HUDEP-2 (cell line): ENCODE results near the gene GFOD1.
A peak's percentile ranks its signal among the peaks of the same experiment; 100 is the strongest.
"Not testable (repeated sequence)": the region's sequence is repeated elsewhere in the genome, so short reads cannot be mapped to it uniquely, and the experiment has no call there.

ENCODE experiments used
- DNase-seq, 76 experiments: peaks; one replicate each; lab custom pipeline; 2025; ENCODE audit not compliant: unreplicated experiment in 76 of 76; lab: John Stamatoyannopoulos, UW

GFOD1 gene

DNA sequence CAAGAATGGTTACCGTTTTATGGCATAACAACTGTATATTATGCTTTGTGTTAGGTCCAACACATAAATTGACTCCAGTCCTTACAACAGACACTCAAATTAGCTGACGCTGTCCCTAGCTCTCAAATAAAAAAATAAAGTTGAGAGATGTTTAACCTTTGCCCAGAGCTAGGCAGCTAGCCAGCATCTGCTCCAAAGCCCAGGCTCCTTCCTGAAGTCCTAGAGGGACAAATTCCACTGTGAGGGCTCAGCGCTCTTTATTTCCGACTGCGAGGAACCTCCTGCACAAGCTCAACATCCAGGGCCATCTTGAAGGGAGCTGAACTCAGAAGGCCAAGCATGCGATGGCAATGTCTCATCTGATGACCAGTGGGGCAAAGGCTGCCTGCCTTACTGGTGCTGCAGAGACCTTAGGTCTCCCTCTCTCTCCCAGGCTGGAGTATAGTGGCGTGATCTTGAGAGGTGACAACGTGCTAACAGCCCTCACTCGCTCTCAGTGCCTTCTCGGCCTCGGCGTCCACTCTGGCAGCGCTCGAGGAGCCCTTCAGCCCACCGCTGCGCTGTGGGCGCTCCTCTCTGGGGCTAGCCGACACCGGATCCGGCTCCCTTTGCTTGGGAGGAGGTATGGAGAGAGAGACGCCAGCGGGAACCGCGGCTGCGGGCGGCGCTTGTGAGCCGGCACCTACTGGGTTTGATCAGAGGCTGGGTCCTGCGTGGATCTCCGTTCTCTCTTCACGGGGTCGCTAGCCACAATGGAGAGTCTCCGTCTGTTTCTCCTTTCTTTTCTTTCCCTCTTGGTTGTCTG lies 24.7 kb upstream of the GFOD1 start:
- DNase-seq: no peak

DNA sequence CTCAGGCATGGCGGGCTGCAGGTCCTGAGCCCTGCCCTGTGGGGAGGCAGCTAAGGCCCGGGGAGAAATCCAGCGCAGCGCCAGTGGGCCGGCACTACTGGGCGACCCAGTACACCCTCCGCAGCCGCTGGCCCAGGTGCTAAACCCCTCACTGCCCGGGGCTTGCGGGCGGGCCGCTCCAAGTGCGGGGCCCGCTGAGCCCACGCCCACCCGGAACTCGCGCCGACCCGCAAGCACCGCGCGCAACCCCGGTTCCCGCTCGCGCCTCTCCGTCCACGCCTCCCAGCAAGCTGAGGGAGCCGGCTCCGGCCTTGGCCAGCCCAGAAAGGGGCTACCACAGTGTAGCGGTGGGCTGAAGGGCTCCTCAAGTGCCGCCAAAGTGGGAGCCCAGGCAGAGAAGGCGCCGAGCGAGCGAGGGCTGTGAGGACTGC lies 23.8 kb upstream of the GFOD1 start:
- not testable (repeated sequence) for DNase-seq

DNA sequence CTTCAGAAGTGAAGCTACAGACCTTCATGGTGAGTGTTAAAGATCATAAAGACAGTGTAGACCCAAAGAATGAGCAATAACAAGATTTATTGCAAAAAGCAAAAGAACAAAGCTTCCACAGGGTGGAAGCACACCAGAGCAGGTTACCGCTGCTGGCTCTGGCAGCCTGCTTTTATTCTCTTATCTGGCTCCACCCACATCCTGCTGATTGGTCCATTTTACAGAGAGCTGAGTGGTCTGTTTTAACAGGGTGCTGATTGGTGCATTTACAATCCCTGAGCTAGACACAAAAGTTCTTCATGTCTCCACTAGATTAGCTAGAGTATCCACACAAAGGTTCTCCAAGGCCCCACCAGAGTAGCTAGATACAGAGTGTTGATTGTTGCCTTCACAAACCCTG lies 23.0 kb upstream of the GFOD1 start:
- not testable (repeated sequence) for DNase-seq

DNA sequence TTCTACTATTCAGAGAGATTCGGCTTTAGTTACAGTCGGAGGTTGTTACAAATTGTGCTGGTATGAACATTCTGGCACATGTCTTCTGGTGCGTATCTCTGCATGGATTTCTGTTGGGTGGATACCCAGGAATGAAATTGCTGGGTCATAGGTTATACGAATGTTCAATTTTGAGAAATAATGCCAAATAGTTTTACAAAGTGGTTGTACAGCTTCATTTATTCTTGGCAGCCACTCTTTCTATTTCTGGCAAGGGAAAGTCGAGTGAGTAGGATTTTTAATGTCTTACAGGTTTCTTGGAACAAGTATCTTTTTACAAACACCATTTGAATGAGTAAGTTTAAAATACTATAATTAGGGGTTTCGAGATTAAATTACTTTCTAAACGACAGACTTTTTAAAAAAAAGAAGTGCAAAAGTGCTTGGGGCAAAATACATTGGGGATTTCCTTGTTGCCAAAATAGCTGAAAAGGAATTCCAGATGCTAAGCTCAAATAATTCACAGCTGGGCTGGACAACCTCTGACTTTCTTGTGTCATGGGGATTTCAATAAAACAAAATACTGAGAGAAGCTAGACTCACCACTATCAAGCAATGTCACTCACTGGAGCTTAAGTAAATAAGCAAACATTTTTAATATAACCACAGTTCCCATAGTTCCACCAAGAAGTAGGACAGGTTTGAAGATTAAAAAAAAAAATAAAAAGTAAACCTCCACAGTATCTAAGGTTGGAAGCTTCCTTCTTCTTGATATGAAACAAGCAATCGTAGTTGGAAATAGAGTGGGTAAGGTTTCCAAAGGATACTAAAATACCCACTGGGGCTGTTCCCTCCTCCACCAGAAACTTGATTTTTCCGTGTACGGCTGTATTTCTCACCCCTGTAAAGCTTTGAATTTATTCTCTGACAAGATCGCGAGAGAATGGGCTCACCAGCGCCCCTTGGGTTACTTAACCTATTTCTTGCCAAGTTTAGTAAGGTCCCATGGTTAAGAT lies 21.6 kb upstream of the GFOD1 start:
- DNase-seq: no peak

DNA sequence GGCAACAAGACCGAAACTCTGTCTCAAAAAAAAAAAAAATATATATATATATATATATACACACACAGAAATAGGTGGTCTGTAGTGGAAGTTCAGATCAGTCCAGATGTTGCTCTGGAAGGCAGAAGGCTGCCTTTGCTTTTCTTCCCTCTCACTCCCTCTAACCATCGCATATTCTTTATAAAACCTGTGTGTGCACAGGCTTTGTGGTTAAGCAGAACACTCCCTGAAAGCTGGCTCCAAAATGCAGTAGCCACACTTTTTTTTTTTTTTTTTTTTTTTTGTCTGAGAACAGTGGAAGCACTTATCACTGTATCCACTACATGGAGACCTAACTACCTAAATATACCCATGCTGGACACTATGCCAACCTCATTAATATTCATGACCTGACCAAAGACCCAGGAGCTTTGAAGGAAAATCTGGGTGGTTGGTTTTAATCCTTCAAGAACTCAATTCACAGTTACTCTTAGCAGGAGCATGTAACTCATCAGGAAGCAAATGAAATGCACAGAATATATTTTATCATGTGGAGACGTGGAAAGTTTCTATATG lies 20.0 kb upstream of the GFOD1 start:
- no peak for DNase-seq

DNA sequence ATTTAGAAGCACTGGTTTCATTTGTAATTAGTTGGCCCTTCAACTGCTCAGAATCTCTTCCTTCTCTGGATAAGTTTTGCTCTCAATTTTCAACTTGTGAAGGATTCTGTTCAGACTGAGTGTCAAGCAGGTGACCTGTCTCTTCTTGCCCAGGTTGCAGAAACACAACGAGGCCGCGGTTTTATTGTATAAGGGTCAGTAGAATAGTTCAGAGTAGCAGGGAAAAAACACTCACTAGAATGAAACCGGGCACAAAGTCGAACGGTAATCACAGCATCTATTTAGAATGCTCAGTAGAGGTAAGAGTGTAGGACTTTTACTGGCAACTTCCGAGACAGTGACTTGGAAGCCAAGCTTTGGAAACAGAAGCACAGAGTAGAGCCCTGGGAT lies 17.9 kb upstream of the GFOD1 start:
- DNase-seq: no peak

DNA sequence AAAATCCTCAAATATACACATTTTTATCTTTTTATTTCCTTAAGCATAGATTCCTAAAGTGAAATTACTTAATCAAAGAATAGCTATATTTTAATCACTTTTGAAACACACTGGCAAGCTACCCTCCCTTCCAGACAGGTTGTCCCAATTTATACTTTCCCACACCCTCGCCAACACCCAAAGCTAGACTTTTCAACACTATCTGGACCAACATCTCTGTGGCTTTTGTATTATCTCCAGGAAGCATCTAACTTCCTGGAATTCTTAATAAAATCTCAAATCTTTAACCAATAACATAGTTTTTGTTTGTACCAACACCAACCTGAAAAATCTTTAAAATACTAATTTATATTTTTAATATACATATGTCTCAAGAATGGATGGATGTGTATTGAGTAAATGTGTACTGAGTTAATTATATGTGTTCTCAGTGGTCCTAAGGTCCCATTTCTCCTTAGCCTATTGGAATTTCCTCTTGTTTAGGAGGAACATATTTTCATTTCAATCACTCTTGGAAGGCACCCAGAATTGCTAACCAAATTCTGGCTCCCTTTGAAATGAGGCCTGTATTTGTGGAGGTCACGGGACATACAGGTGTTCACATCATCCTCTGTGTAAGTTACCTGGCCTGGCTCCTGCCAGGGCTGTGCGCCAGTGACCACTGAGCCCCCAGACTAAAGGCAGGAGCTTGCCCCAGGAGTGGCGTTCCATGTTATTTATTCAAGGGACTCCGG lies 17.4 kb upstream of the GFOD1 start:
- no peak for DNase-seq

DNA sequence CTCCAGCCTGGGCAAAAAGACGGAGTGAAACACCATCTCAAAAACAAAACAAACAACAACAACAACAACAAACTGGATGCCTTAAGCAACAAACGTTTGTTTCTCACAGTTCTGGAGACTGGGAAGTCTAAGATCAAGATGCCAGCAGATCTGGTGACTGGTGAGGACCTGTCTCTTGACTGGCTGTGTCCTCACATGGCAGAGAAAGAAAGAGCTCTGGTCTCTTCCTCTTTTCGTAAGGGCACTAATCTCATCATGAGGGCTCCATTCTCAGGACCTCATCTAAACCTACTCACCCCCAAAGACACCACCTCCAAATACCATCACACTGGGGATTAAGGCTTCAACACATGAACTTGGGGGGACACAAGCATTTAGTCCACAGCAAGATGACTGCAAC lies 13.5 kb upstream of the GFOD1 start:
- no peak for DNase-seq

DNA sequence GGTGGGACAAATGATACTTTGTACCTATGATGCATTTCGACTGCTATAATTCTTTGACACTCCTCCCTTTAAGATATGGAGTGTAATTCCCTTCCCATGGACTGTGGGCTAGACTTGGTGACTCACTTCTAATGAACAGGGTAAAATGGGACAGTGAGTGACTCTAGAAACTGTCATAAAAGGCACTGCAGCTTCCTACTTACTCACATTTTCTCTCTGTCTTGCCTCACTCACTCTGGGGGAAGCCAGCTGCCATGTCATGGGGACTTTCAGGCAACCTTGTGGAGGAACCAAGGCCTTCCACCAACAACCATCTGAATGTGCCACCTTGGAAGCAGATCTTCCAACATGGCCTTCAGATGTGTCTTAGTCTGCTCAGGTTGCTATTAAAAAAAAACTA lies 12.9 kb upstream of the GFOD1 start:
- DNase-seq: no peak

DNA sequence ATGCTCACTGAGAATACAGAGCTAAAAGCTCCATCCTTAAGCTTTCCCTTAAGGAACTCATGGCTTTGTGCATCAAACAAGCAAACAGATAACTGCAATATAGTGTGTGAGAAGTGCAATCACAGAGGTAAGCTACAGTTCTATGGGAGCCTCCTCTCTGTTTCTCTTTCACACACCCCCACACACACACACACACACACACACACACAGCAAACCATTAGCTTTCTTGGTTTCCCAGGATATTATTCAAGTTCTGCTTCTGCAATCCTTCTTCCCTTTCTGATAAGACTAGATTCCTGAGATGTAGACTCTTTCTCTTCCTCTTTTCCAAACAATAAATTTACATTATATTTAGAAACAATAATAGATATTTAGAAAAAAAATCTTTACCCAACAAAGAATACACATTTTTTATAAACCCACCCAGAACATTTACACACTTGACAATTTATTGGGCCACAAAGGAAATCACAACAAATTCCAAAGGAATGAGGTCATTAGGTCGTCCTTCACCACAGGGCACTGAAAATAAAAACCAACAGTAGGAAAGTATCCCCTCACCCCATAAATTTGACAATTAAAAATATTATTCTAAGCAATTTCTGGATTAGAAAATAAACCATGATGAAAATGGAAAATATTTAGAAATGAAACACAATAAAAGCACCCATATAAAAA lies 9.3 kb upstream of the GFOD1 start:
- no peak for DNase-seq

DNA sequence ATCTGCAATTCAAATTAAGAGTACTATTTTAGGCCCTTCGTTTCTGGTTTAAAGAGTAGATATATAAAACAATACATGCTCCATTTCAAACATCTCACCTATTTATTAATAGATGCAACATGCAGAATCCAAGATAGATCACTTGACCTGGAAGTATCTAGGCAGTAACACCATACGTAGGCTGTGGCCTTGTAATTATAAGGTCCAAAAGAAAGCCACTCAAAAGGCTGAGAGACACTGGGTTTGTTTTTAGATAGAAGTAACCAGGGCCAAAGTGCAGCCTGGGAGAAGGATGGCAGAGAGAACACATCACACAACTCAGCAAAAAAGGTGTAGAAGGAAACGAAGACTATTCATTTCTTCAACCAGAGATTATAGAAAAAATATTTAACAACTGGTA lies 8.4 kb upstream of the GFOD1 start:
- no peak for DNase-seq

DNA sequence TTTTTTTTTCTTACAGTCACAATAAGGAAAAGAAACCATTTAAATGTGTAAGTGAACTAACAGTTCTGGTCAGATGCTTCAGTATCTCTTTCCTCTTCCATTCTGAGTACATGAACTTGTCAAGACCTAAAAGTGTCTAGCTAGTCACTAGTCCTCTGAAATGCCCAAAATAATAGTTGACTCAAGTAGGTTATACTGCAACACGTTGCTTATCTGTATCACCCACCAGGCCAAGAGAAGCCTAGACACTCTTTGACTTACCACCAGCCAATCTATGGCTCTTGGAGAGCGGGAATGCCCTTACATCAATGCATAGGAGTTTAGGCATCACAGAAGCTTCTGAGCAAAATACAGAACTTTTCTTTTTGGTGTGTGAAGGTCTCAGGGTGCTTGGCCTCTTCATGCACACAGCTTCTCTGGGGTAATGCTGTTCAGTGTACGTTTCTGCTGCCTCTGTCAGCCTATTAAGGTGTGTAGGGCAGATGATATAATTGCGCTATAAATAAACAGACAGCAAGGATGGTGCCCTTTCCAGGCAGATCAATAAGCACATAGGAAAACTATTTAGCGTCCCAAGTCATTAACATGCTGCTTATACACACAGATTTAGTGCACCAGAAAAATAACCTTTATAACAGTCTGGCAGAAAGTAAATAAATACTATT lies 7.8 kb upstream of the GFOD1 start:
- no peak for DNase-seq

DNA sequence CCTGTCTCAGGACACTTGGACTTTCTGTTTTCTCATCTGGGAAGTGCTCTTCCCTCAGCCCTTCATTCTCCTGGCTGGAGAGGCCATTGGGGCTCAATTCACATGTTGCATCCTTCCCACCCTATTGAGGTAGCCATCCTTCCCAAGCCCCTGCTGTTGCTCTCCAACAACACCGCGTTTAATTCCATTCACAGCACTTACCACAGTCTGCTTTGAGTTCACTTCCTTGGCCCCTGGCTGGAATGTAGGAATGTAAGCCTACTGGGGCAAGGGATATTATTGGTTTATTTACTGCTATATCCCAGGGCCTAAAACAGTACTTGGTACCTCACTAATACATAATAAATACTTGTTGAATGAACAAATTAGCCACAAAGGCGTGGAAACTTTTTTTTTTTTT lies 6.7 kb upstream of the GFOD1 start:
- no peak for DNase-seq

DNA sequence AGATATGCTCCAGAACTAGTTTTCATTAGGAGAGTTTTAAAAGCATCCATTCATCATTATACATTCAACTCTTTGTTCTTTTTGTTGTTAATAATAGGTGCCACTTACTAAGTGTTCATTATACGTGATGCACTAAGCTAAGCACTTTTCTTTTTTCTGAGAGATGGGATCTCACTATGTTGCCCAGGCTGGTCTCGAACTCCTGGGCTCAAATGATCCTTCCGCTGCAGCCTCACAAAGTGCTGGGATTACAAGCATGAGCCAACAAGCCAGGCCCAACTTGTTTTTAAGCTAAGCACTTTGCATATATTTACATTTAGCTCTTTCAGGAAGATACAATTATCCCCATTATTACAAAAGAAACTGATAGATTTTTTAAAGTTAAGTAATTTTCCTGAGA lies 5.7 kb upstream of the GFOD1 start:
- DNase-seq: no peak

DNA sequence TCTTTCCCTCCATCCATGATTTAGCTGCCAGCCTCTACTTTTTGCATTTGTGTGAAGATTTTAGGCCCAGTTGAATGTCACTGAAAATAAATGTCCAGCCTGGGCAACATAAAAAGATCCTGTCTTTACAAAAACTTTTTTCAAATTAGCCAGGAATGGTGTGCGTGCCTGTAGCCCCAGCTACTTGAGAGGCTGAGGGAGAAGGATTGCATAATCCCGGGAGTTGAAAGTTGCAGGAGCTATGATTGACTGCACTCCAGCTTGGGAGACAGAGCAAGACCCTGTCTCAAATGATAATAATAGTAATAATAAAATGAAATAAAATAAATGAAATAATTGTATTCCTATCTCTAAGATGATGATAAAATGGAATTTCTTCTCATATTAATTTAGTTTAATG lies 5.0 kb upstream of the GFOD1 start:
- DNase-seq: no peak

DNA sequence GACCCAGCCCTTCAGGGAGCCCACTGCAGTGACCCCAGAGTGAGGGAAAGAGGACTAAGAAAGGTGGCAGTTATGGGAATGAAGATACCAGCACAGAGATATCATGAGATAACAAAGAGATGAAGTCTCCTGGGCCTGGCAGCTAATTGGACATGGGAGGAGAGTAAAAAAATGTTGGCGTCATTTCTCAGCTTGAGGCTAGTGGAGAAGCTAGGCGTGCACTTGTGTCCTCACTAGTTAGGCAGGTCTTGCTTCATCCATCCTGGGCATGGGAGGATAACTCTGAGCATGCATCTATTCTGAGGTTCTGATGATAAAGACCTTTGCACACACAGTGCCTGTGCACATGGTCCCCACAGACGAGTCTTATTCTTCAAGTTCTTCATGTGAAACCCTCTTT lies 4.1 kb upstream of the GFOD1 start:
- DNase-seq: no peak

DNA sequence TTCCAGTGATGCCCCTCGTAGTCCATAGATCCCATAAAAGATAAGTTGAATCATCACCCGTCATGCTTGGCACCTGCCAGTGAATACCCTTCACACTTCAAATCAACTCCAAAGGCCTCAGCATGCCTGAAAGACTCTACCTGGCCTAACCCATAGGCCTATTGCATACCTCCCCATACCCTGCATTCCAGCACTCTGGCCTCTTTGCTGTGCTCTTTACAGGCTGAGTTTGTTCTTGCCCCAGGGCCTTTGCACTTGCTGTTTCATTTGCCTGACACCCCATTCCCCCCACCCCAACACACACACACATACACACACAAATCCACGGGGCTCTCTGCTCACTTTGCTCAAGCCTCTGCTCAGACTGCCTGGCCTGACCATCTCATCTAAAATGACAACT lies 3.0 kb upstream of the GFOD1 start:
- DNase-seq: no peak

DNA sequence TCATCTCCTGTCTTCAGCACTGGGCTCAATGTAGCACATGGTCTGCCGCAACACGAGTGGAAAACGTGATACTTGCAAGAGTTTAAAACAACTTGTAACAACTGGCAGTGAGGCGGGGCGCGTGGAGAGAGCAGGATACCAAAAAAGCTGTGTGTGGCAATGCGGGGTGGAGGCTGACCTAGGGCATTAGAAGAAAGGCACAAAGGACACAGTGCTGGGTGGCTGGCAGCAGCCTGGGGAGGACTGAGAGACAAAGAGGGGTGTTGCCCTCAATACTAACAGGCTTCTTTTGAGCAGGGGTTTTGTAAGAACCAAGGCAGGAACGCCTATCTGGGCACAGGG lies 1.5 kb upstream of the GFOD1 start:
- no peak for DNase-seq

DNA sequence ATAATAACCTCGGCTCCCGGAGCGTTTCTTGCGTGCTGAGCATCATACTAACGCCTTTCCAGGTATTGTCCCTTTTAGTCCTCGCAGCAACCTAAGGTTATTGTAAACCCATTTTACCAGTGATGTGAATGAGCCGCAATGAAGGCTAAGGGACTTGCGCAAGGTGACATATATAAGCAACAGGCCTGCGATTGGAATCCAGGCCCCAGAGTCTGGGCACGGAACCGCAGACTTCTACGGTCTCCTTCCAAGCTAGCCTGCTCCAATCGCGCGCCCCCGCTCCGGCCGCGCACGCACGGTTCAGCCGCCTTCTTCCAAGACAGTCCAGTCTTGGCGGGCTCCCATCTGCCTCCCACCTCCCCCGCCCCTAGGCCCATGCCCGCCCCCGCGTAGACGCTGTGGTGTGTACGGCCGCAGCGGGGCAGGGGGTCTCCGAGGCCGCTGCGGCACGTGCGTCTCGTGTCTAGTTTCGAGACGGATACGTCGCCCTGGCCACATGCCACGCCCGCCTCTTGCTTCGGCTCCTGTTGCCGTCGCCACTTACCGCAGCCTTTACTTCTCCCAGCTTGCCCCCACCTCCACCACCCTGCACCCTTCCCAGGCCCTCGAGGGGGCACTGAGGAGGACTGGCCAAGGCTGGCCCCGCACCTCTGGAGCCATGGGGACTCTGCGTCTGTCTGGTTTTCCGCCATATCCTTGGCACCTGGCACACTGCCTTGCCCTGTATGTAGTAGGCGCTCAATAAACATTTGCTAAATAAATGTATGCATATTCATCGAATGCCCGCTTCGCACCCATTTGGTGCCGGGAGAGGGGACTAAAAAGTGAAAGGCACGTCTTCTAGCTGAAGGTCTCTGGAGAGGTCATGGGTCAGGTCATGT lies 855 bp upstream of the GFOD1 start:
- peak in 5 of 76 experiments; percentile 18 to 42 (median 39) for DNase-seq
